ENCODE results near the gene CLMP.

- TF ChIP-seq POLR2A (IDR thresholded peaks at IDR 0.05; ENCODE audit: low read depth, low read length) (no peak), POLR2AphosphoS5 (IDR thresholded peaks at IDR 0.05; ENCODE audit: low read depth, low read length) (no peak), TAF1 (IDR thresholded peaks at IDR 0.05; ENCODE audit: borderline replicate concordance, low read depth, low read length) (no peak)
Measured at GRCh38 chr11:123238297-123238696, 43.2 kb upstream of the CLMP start.
